PC-9 (cell line): Measurements from ENCODE around the gene SMARCD1. TPM values are rescaled to one million over a fixed set of nuclear protein-coding genes. Genes with fewer than 3 reads are reported as not detected.

ENCODE experiments used
- BruUV-seq: library from RNA; stranded (reverse); fragments of 400-500 nt; replicated peaks from 2 replicates; lab custom pipeline; 2021; lab: Mats Ljungman, UMichigan
- CTCF ChIA-PET: fragments of 300-600 bp; sonication (Branson Sonifier 250); formaldehyde crosslinking; loops from one replicate; lab custom pipeline; 2022; ENCODE audit warnings: antibody characterized with exemption; lab: Charles Lee
- POLR2A ChIA-PET: fragments of 300-600 bp; sonication (Branson Sonifier 250); formaldehyde crosslinking; loops from one replicate; lab custom pipeline; 2022; ENCODE audit warnings: antibody characterized with exemption; ENCODE audit not compliant: unreplicated experiment; lab: Charles Lee
- DNase-seq, 2 experiments: peaks; one replicate each; pipeline versions ENCODE4 v3.0.0 to v3.0.0-alpha.2; 2015 to 2022; ENCODE audit warnings: mixed read lengths in 1 of 2
- H2AFZ ChIP-seq: fragments of 200-600 bp; sonication (generic); 2 replicates; pipeline ENCODE4 v1.8.1; 2017; ENCODE audit warnings: antibody characterized with exemption
- H3F3A ChIP-seq: fragments of 200-600 bp; sonication (generic); 2 replicates; pipeline ENCODE4 v1.8.1; 2017; ENCODE audit warnings: antibody characterized with exemption, mild to moderate bottlenecking, low read depth; ENCODE audit not compliant: insufficient read depth
- H3K27ac ChIP-seq: fragments of 200-600 bp; sonication (generic); 2 replicates; pipeline ENCODE4 v1.6.1; 2016; ENCODE audit warnings: mixed run types
- H3K27me3 ChIP-seq: fragments of 200-600 bp; sonication (generic); 2 replicates; pipeline ENCODE4 v1.6.1; 2016; ENCODE audit warnings: low read depth, mixed run types; ENCODE audit not compliant: insufficient read depth
- H3K36me3 ChIP-seq: fragments of 200-600 bp; sonication (generic); 2 replicates; pipeline ENCODE4 v1.6.1; 2016; ENCODE audit warnings: low read depth, mixed run types
- H3K4me1 ChIP-seq: fragments of 200-600 bp; sonication (generic); replicated peaks from 2 replicates; pipeline ENCODE4 v1.6.1; 2016; ENCODE audit warnings: mixed run types; ENCODE audit not compliant: insufficient read depth
- H3K4me2 ChIP-seq: fragments of 200-600 bp; sonication (generic); 2 replicates; pipeline ENCODE4 v1.6.1; 2017; ENCODE audit warnings: mixed run types
- H3K4me3 ChIP-seq: fragments of 200-600 bp; sonication (generic); 2 replicates; pipeline ENCODE4 v1.6.1; 2016; ENCODE audit warnings: mixed run types
- H3K79me2 ChIP-seq: fragments of 200-600 bp; sonication (generic); 2 replicates; pipeline ENCODE4 v1.6.1; 2017; ENCODE audit warnings: low read depth, mixed run types
- H3K9me2 ChIP-seq: fragments of 200-600 bp; sonication (generic); 2 replicates; pipeline ENCODE4 v1.8.1; 2017; ENCODE audit warnings: mild to moderate bottlenecking; ENCODE audit not compliant: insufficient read depth
- H3K9me3 ChIP-seq: fragments of 200-600 bp; sonication (generic); 2 replicates; pipeline ENCODE4 v1.8.1; 2016; ENCODE audit warnings: low read depth; ENCODE audit not compliant: insufficient read depth
- H4K20me1 ChIP-seq: fragments of 200-600 bp; sonication (generic); 2 replicates; pipeline ENCODE4 v1.8.1; 2017; ENCODE audit not compliant: insufficient read depth
- EZH2 ChIP-seq: fragments of 200-600 bp; sonication (generic); IDR thresholded peaks from 2 replicates; pipeline ENCODE4 v1.8.0; 2017; ENCODE audit warnings: antibody characterized with exemption, low read depth
- intact Hi-C: fragments of 100-400 bp; cut with micrococcal nuclease; formaldehyde crosslinking; loops from one replicate; pipeline ENCODE4 v1.10.0; 2022; ENCODE audit not compliant: unreplicated experiment
- total RNA-seq: library from RNA; stranded (reverse); gene quantifications from 2 replicates; pipeline ENCODE4 v1.2.3, GENCODE V29; 2021
- TF ChIP-seq, protein P1 (sequence below): fragments of 200-600 bp; sonication (generic); conservative IDR thresholded peaks from 2 replicates; pipeline ENCODE4 v1.6.1; 2017; ENCODE audit warnings: mixed run types, antibody characterized with exemption, mild to moderate bottlenecking, moderate library complexity

The SMARCD1 gene
- total RNA-seq, 1 experiment from 2014 or later, result 48.8 TPM

DNA sequence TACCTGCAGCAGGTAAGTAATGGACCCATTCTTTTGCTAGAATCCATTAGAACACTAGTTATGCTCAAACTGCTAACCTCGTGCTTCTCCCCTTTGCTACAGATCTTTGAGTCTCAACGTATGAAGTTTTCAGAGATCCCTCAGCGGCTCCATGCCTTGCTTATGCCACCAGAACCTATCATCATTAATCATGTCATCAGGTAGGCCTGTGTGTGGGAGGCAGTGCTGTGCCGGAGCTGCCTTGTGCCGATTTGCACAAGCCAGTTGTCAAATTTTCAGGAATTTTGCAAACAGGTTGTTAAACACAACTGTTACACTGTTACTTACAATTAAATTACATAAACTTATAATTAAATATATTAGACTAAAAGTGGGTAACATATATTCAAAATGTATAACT, 5.2 kb downstream of the SMARCD1 start:
- no TSS peak for BruUV-seq
- Histone ChIP-seq H4K20me1 (no peaks in the 10 kb centered on the region; the same call in 1 of the 2 replicates), H3K27me3 (no peaks in the 10 kb centered on the region), H3K27ac (no peak overlapping the region), H3K36me3 (peaks cover 19% of the 10 kb centered on the region), H3F3A (peaks cover 28% of the 10 kb centered on the region), H2AFZ (no peak overlapping the region), H3K9me2 (no peaks in the 10 kb centered on the region), H3K9me3 (no peaks in the 10 kb centered on the region), H3K4me1 (peaks cover 20% of the 10 kb centered on the region), H3K79me2 (peaks cover 6% of the 10 kb centered on the region; the same call in 1 of the 2 replicates), H3K4me3 (no peak overlapping the region), H3K4me2 (no peak overlapping the region)
- ChIA-PET POLR2A (interaction anchor here (0.6 kb wide), 1 partner anchor 99 kb away, joined by 4 read pairs; no protein-coding TSS in a partner anchor), CTCF (interaction anchor here (0.5 to 1.5 kb wide), 3 partner anchors 19 to 480 kb away, joined by 3 to 5 read pairs (median 5); no protein-coding TSS in a partner anchor)
- no peak for TF ChIP-seq EZH2
- TF ChIP-seq, protein P1, sequence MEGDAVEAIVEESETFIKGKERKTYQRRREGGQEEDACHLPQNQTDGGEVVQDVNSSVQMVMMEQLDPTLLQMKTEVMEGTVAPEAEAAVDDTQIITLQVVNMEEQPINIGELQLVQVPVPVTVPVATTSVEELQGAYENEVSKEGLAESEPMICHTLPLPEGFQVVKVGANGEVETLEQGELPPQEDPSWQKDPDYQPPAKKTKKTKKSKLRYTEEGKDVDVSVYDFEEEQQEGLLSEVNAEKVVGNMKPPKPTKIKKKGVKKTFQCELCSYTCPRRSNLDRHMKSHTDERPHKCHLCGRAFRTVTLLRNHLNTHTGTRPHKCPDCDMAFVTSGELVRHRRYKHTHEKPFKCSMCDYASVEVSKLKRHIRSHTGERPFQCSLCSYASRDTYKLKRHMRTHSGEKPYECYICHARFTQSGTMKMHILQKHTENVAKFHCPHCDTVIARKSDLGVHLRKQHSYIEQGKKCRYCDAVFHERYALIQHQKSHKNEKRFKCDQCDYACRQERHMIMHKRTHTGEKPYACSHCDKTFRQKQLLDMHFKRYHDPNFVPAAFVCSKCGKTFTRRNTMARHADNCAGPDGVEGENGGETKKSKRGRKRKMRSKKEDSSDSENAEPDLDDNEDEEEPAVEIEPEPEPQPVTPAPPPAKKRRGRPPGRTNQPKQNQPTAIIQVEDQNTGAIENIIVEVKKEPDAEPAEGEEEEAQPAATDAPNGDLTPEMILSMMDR, result no peak
- no peak for DNase-seq
- intact Hi-C loops, result no loop called here

DNA sequence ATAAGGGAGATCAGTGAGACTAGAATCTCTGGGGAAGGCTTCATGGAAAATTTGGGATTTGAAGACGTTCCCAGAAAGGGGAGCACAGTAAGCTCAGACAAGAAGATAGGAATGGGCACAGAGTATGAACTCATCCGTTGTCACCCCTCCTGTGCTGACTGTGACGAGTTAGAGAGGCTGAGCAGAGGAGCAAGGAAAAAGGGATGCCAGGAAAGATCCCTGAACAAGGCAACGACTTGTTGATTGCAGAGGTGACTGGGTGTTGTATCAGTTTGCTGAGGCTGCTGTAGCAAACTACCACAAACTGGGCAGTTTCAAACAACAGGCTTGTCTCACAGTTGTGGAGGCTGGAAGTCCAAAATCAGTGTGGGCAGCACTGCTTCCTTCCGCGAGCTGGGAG, 12.8 kb downstream of the SMARCD1 start:
- H3K27ac ChIP-seq, result no peak overlapping the region
- POLR2A ChIA-PET, result no interaction called here
- H2AFZ ChIP-seq, result no peak overlapping the region
- no peaks in the 10 kb centered on the region for H3K4me1 ChIP-seq
- H4K20me1 ChIP-seq, result no peaks in the 10 kb centered on the region
- H3K27me3 ChIP-seq, result no peaks in the 10 kb centered on the region
- H3K4me2 ChIP-seq, result no peak overlapping the region
- H3K9me2 ChIP-seq, result no peaks in the 10 kb centered on the region
- BruUV-seq, result no TSS peak
- no peak for TF ChIP-seq EZH2
- TF ChIP-seq, protein P1, result no peak
- no peak overlapping the region for H3K4me3 ChIP-seq
- CTCF ChIA-PET, result no interaction called here
- intact Hi-C loops, result no loop called here
- H3K36me3 ChIP-seq, result peaks cover 14% of the 10 kb centered on the region; the same call in 1 of the 2 replicates
- H3F3A ChIP-seq, result peaks cover 9% of the 10 kb centered on the region; the same call in 1 of the 2 replicates
- DNase-seq, result no peak
- no peaks in the 10 kb centered on the region for H3K9me3 ChIP-seq
- H3K79me2 ChIP-seq, result no peaks in the 10 kb centered on the region

DNA sequence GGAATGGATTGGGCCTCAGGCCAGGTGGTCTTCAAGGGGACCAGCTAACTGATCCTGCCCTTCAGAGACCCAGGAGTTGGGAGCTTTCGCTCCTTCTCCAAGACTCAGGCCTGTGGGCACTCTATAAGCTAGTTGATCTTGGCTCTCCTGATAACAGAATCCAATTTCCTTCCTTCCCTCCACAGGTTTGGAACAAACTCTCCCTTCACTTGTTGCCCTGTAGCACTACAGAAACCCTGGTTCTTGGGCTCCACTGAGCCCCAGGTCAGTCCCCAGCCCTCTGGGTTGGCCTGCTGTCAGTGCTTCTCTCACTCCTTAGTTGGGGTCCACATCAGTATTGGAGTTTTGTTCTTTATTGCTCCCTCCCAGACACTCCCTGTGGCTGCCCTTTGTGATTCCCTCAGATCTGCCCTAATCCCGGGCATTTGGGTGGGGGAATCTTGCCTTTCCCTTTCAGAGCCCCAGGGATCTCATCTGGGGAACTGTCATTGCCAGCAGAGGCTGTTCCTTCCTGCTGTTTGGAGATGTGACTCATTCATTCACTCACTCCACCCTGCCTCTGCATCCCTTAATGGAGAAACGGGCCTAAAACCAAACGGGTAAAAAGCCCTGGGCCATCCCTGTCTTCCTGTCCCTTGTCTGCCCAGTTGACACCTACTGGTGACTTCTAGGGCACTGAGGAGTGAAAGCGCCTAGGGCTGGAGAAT, 14.3 kb downstream of the SMARCD1 start:
- H2AFZ ChIP-seq, result no peak overlapping the region
- intact Hi-C loops, result no loop called here
- no peaks in the 10 kb centered on the region for H3K79me2 ChIP-seq
- TF ChIP-seq EZH2, result no peak
- TF ChIP-seq, protein P1, result no peak
- H3K9me3 ChIP-seq, result no peaks in the 10 kb centered on the region
- ChIA-PET POLR2A (no interaction called here), CTCF (no interaction called here)
- peaks cover 14% of the 10 kb centered on the region; the same call in 1 of the 2 replicates for H3K36me3 ChIP-seq
- no peaks in the 10 kb centered on the region for H4K20me1 ChIP-seq
- H3K4me3 ChIP-seq, result no peak overlapping the region
- no peaks in the 10 kb centered on the region for H3K27me3 ChIP-seq
- H3K4me2 ChIP-seq, result no peak overlapping the region
- H3K9me2 ChIP-seq, result no peaks in the 10 kb centered on the region
- no peaks in the 10 kb centered on the region for H3K4me1 ChIP-seq
- DNase-seq, result no peak
- BruUV-seq, result no TSS peak
- H3K27ac ChIP-seq, result no peak overlapping the region
- peaks cover 9% of the 10 kb centered on the region; the same call in 1 of the 2 replicates for H3F3A ChIP-seq
